Right cardiac atrium (tissue), 5 donors: ENCODE measurements around the gene TLX1. TPM values are rescaled to one million over a fixed set of nuclear protein-coding genes. Genes with fewer than 3 reads are reported as not detected.

Source experiments
- ATAC-seq, 2 donors: fragments of 200-7000 bp; cut with Tn5 transposase; one replicate each; pipeline versions ENCODE4 v1.8.0 to v1.9.1; 2020; ENCODE audit warnings: moderate library complexity in 2 of 2, mild to moderate bottlenecking in 1 of 2
- DNase-seq, 3 donors: peaks; one replicate each; pipeline ENCODE4 v3.0.0-alpha.2; 2020
- H3K27ac ChIP-seq: one replicate; pipeline ENCODE4 v1.5.1; 2013; ENCODE audit warnings: mild to moderate bottlenecking, low read length, control low read depth, moderate library complexity
- H3K27me3 ChIP-seq: one replicate; pipeline ENCODE4 v1.6.1; 2013; ENCODE audit not compliant: control insufficient read depth, insufficient read depth
- H3K4me1 ChIP-seq: one replicate; pipeline ENCODE4 v1.6.1; 2013; ENCODE audit warnings: low read length; ENCODE audit not compliant: control insufficient read depth, insufficient read depth
- H3K4me3 ChIP-seq: one replicate; pipeline ENCODE4 v1.5.1; 2013; ENCODE audit warnings: low read length, control low read depth
- H3K9me3 ChIP-seq: one replicate; pipeline ENCODE4 v1.6.1; 2013; ENCODE audit warnings: low read length; ENCODE audit not compliant: control insufficient read depth
- WGBS: extraction: QIAGEN DNeasy Blood & Tissue Kit; methylation state at CpG from one replicate; pipeline ENCODE4 v1.1.7; 2013; 5-methylcytosine and 5-hydroxymethylcytosine counted together
- intact Hi-C, 4 donors: fragments of 100-400 bp; cut with DNase I; formaldehyde crosslinking; loops; one replicate each; pipeline versions ENCODE4 v1.11.0 to v1.14.0; 2022 to 2023
- polyA plus RNA-seq: library from polyadenylated mRNA; stranded (reverse); fragments of 200-250 nt; gene quantifications from one replicate; pipeline ENCODE4 v1.2.3, GENCODE V29; 2013
- total RNA-seq, 4 donors: library from RNA; stranded (reverse); fragmentation: NEBNext Ultra II Directional; extraction: Animal tissue kit (Norgen Biotek cat#: 25700); gene quantifications; one replicate each; pipeline ENCODE4 v1.2.1, GENCODE V29; 2021
- donor health status: healthy with polysubstance abuse.
- donor health status: DM: no; HTN: yes; CAD: no.
- donor health status: DM: no; HTN: no; CAD: no.
- donor health status: DM: no; HTN: yes; CAD: no; lungs with severe emphysema.
- donor health status: DM: yes; HTN: yes; CAD: no.

The TLX1 gene
- total and polyA plus RNA-seq, 5 donors = 0.09 to 1.2 (median 1.0) TPM

DNA sequence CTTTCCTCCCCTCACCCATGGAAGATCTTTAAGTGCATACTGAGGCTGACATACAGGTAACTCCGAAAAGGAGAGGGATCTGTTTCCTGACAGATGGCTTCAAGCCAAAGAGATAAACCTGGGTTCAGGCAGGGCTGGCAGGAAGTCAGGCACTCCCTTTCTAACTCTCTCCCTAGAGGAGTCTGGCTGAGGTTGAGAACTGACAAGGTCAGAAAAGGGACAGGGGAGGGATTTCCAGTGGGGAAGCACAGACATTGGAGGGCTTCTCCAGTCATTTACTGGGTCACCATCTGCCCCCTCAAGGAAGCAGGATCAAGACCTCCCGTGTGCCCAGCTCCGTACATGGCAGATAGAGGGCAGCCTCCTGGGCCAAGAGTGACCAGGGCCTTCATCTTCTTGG, 31.6 kb downstream of the TLX1 start:
- intact Hi-C loops = loop anchor here in 1 of 4 donors (5.0 kb wide), 1 partner anchor 410 kb away; no protein-coding TSS in a partner anchor
- Histone ChIP-seq H3K27me3 (no peaks in the 10 kb centered on the region), H3K27ac (no peak overlapping the region), H3K9me3 (no peaks in the 10 kb centered on the region), H3K4me3 (no peak overlapping the region), H3K4me1 (no peaks in the 10 kb centered on the region)
- DNase-seq (no peak), ATAC-seq (peak in 1 of 2 donors; percentile 41)
- 27% methylated on average over 3 of the region's 3 CpGs for WGBS

DNA sequence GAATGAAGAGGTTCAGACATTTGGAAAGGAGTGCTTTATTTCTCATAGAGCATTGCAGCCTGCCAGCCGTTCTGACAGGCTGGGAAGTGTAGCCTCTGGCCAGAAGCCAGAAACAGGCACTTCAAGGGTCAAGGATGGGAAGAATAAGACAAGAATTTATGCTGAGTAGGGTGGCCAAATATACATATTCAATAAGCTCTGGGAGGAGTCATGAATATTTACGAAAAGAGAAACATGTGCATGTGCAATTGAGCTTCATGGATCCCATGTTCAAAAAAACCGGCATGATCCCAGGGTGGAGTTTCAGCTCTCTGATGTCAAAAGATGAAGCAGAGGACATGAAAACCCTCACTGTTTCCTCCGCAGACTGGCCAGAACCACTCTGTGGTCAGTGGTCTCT, 32.9 kb downstream of the TLX1 start:
- H3K27me3 ChIP-seq = no peaks in the 10 kb centered on the region
- intact Hi-C loops = loop anchor here in 1 of 4 donors (5.0 kb wide), 1 partner anchor 408 kb away; no protein-coding TSS in a partner anchor
- no peaks in the 10 kb centered on the region for H3K4me1 ChIP-seq
- no peak overlapping the region for H3K4me3 ChIP-seq
- no peak overlapping the region for H3K27ac ChIP-seq
- ATAC-seq = no peak
- no peak for DNase-seq
- 43% methylated on average over 4 of the region's 4 CpGs for WGBS
- no peaks in the 10 kb centered on the region for H3K9me3 ChIP-seq

DNA sequence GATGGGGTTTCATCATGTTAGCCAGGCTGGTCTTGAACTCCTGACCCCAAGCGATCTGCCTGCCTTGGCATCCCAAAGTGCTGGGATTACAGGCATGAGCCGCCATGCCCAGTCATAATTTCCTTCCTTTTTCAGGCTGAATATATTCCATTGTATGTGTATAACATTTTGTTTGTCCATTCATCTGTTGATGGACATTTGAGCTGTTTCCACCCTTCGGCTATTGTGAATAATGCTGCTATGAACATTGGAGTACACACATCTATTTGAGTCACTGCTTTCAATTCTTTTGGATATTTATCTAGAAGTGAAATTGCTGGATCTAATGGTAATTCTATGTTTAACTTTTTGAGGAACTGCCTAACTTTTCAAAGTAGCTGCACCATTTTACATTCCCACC, 34.6 kb downstream of the TLX1 start:
- H3K27ac ChIP-seq = no peak overlapping the region
- no peaks in the 10 kb centered on the region for H3K9me3 ChIP-seq
- no peak overlapping the region for H3K4me3 ChIP-seq
- H3K4me1 ChIP-seq = no peaks in the 10 kb centered on the region
- WGBS = 76% methylated on average over 3 of the region's 3 CpGs
- intact Hi-C loops = no loop called here
- DNase-seq (no peak), ATAC-seq (no peak)
- no peaks in the 10 kb centered on the region for H3K27me3 ChIP-seq

DNA sequence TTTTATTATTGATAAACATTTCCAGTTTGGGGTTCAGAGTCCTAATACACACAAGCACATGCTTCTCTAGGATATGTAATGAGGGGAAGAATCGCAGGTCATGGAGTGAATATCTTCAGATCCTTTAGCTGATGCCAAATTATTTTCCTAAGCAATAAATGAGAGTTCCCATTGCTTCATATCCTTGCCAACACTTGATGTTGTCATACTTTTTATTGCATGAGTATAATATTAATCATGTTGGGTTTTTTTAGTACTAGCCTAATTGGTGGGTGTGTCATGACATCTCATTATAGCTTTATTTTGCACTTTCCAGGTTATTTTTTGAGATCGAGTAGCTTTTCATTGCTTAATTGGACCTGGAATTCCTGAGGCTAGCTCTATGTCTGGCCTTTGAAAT, 35.3 kb downstream of the TLX1 start:
- no peak overlapping the region for H3K27ac ChIP-seq
- WGBS = 89% methylated on average over 2 of the region's 2 CpGs
- H3K4me3 ChIP-seq = no peak overlapping the region
- no peak for ATAC-seq
- no peak for DNase-seq
- H3K9me3 ChIP-seq = no peaks in the 10 kb centered on the region
- H3K4me1 ChIP-seq = no peaks in the 10 kb centered on the region
- no peaks in the 10 kb centered on the region for H3K27me3 ChIP-seq
- intact Hi-C loops = no loop called here

DNA sequence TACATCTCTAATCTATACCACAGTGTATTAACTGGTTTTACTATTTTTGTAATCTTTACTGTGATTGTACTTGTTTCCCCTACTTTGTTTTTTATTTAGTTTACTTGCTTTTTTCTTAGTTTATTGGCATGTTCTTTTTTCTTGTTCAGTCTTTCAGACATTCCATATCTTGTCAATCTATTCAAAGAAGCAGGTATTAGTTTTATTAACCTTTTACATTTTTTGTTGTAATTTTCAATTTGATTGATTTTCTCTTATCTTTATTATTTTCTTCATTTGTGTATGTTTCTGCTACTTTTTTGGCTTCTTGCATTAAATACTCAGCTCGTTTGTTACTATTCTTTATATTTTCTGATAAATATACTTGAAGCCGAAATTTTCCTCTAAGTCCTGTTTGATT, 41.6 kb downstream of the TLX1 start:
- peaks cover 4% of the 10 kb centered on the region for H3K9me3 ChIP-seq
- ATAC-seq = no peak
- intact Hi-C loops = no loop called here
- H3K27ac ChIP-seq = no peak overlapping the region
- H3K4me3 ChIP-seq = no peak overlapping the region
- 69% methylated on average over 2 of the region's 2 CpGs for WGBS
- DNase-seq = no peak
- no peaks in the 10 kb centered on the region for H3K4me1 ChIP-seq
- no peaks in the 10 kb centered on the region for H3K27me3 ChIP-seq

DNA sequence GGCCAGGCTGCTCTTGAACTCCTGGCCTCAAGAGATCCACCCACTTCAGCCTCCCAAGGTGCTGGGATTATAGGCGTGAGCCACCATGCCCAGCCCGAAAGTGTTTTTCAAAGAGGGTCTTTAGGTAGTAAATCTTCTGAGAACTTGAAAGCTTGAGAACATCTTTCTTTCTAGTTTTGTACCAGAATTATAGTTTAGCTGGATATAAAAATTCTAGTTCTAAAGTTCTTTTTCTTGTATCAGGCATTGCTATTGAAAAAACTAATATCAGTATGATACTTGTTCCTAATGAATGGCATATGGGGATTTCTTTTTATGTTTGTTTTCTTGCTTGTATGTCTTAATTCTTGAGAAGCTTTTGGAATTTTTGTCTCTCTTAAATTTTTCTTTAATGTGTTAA, 43.2 kb downstream of the TLX1 start:
- no peaks in the 10 kb centered on the region for H3K4me1 ChIP-seq
- no peaks in the 10 kb centered on the region for H3K27me3 ChIP-seq
- no peak overlapping the region for H3K4me3 ChIP-seq
- H3K27ac ChIP-seq = no peak overlapping the region
- DNase-seq (no peak), ATAC-seq (no peak)
- intact Hi-C loops = no loop called here
- H3K9me3 ChIP-seq = peaks cover 4% of the 10 kb centered on the region
- WGBS = over 99% methylated on average over 2 of the region's 2 CpGs

DNA sequence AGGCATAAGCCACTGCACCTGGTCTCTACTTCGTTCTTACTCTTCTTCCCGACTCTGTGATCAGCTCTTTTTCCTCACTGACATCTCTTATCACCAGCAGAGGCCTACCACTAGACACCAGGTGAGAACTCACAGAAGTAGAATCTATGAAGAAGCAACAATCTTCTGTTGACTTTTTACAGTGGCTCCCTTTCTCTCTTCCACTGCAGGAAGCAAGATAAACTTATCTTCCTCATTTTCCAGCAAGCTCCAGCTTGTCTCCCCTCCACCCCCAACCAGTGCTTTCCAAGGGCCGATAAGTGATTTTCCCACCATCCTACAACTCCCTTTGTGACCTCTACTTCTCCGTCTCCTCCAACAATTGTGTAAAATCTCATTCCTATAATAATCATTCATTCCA, 45.5 kb downstream of the TLX1 start:
- no peak overlapping the region for H3K4me3 ChIP-seq
- no peak overlapping the region for H3K27ac ChIP-seq
- ATAC-seq = no peak
- H3K27me3 ChIP-seq = no peaks in the 10 kb centered on the region
- WGBS = 45% methylated on average over 4 of the region's 4 CpGs
- no peak for DNase-seq
- H3K9me3 ChIP-seq = peaks cover 4% of the 10 kb centered on the region
- no peaks in the 10 kb centered on the region for H3K4me1 ChIP-seq
- intact Hi-C loops = no loop called here

DNA sequence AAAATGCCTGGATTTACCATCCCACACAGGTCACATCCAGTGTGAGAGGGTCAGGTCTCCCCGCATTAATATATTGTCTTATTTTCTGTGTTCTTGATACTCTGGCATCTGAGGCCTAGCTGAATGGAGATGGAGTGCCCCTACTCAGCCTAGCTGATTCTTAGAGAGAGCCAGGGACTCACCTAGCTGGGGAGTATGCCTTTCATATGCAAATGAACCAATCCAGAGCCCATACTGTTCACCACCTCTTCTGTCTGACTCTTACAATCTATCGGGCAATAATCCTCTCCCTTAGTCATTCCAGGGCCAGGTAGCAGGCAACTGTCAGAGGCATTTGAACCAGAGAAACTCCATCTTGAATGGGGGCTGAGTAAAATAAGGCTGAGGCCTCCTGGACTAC, 51.8 kb downstream of the TLX1 start:
- H3K27ac ChIP-seq = no peak overlapping the region
- WGBS = 68% methylated on average over 2 of the region's 2 CpGs
- H3K27me3 ChIP-seq = no peaks in the 10 kb centered on the region

DNA sequence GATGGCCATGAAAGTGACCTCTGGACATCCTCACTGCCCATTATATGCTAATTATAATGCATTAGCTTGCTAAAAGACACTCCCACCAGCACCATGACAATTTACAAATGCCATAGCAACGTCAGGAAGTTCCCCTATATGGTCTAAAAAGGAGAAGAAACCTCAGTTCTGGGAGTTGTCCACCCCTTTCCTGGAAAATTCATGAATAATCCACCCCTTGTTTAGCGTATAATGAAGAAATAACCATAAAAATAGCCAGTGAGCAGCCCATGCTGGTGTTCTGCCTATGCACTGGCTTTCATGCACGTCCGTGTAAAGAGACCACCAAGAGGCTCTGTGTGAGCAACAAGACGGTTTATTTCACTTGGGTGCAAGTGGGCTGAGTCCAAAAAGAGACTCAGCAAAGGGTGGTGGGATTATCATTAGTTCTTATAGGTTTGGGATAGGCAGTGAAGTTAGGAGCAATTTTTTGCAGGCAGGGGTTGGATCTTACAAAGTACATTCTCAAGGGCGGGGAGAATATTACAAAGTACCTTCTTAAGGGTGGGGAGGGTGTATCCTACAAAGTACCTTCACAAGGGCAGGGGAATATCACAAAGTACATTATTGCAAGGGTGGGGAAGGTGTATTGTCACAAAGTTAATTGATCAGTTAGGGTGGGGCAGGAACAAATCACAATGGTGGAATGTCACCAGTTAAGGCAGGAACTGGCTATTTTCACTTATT, 52.5 kb downstream of the TLX1 start:
- WGBS = 76% methylated on average over 6 of the region's 6 CpGs
- no peaks in the 10 kb centered on the region for H3K4me1 ChIP-seq
- intact Hi-C loops = no loop called here
- ATAC-seq (no peak), DNase-seq (no peak)
- no peak overlapping the region for H3K4me3 ChIP-seq
- H3K27ac ChIP-seq = no peak overlapping the region
- H3K9me3 ChIP-seq = no peaks in the 10 kb centered on the region
- H3K27me3 ChIP-seq = no peaks in the 10 kb centered on the region

More for the DNA sequence above, 51.8 kb downstream of the TLX1 start:
- no peak for ATAC-seq
- Histone ChIP-seq H3K4me1 (no peaks in the 10 kb centered on the region), H3K4me3 (no peak overlapping the region), H3K9me3 (no peaks in the 10 kb centered on the region)
- intact Hi-C loops = no loop called here
- DNase-seq = no peak

Other genes starting within 250 kb of the TLX1 start
- 10 to 100 TPM; 15.8 to 22.6 (median 20.5) TPM for gene SLF2, start 218.3 kb upstream of the TLX1 start, total RNA-seq
- gene SLF2, start 218.3 kb upstream of the TLX1 start, polyA plus RNA-seq = 7.4 TPM
- gene SEMA4G, start 161.8 kb upstream of the TLX1 start, total RNA-seq = 1 to 10 TPM; 3.1 to 3.8 (median 3.3) TPM
- 3.2 TPM for gene SEMA4G, start 161.8 kb upstream of the TLX1 start, polyA plus RNA-seq
- 10 to 100 TPM; 47.2 to 62.6 (median 60.6) TPM for gene MRPL43, start 143.8 kb upstream of the TLX1 start, total RNA-seq
- gene MRPL43, start 143.8 kb upstream of the TLX1 start, polyA plus RNA-seq = 90.6 TPM
- 1 to 10 TPM; 4.3 to 7.5 (median 5.2) TPM for gene TWNK, start 143.8 kb upstream of the TLX1 start, total RNA-seq
- gene TWNK, start 143.8 kb upstream of the TLX1 start, polyA plus RNA-seq = 4.4 TPM
- 10 to 100 TPM; 42.5 to 48.5 (median 47.5) TPM for gene LZTS2, start 131.5 kb upstream of the TLX1 start, total RNA-seq
- 66.4 TPM for gene LZTS2, start 131.5 kb upstream of the TLX1 start, polyA plus RNA-seq
- gene PDZD7, start 100.2 kb upstream of the TLX1 start, total RNA-seq = under 1 TPM; 0.33 to 0.94 (median 0.83) TPM
- gene PDZD7, start 100.2 kb upstream of the TLX1 start, polyA plus RNA-seq = 0.41 TPM
- 10 to 100 TPM; 21.1 to 28.1 (median 24.7) TPM for gene SFXN3, start 100.1 kb upstream of the TLX1 start, total RNA-seq
- 18.0 TPM for gene SFXN3, start 100.1 kb upstream of the TLX1 start, polyA plus RNA-seq
- 10 to 100 TPM in 3 of 4 donors, 1 to 10 TPM in 1; 6.7 to 19.1 (median 12.7) TPM for gene KAZALD1, start 69.3 kb upstream of the TLX1 start, total RNA-seq
- 15.3 TPM for gene KAZALD1, start 69.3 kb upstream of the TLX1 start, polyA plus RNA-seq
- gene LBX1, start 98.2 kb downstream of the TLX1 start, total RNA-seq = not detected
- gene LBX1, start 98.2 kb downstream of the TLX1 start, polyA plus RNA-seq = not detected
- gene BTRC, start 222.9 kb downstream of the TLX1 start, total RNA-seq = 10 to 100 TPM; 26.4 to 35.3 (median 32.0) TPM
- gene BTRC, start 222.9 kb downstream of the TLX1 start, polyA plus RNA-seq = 11.5 TPM